ENCODE measurements around the gene CXorf49.
"Not testable (repeated sequence)": the region's sequence is repeated elsewhere in the genome, so short reads cannot be mapped to it uniquely, and the experiment has no call there.

GRCh38 chrX:71764832-71765231 is 46.7 kb upstream of the CXorf49 start:
- TF ChIP-seq, protein P1, sequence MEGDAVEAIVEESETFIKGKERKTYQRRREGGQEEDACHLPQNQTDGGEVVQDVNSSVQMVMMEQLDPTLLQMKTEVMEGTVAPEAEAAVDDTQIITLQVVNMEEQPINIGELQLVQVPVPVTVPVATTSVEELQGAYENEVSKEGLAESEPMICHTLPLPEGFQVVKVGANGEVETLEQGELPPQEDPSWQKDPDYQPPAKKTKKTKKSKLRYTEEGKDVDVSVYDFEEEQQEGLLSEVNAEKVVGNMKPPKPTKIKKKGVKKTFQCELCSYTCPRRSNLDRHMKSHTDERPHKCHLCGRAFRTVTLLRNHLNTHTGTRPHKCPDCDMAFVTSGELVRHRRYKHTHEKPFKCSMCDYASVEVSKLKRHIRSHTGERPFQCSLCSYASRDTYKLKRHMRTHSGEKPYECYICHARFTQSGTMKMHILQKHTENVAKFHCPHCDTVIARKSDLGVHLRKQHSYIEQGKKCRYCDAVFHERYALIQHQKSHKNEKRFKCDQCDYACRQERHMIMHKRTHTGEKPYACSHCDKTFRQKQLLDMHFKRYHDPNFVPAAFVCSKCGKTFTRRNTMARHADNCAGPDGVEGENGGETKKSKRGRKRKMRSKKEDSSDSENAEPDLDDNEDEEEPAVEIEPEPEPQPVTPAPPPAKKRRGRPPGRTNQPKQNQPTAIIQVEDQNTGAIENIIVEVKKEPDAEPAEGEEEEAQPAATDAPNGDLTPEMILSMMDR (optimal IDR thresholded peaks at IDR 0.05 in 1 of 3, IDR thresholded peaks at IDR 0.05 in 1 of 3, conservative IDR thresholded peaks at IDR 0.05 in 1 of 3; ENCODE audit: extremely low read depth in 1 of 3, insufficient read depth in 2 of 3, low read length in 3 of 3) = not testable (repeated sequence)
- not testable (repeated sequence) for TF ChIP-seq EZH2 (IDR thresholded peaks at IDR 0.05; ENCODE audit: low read length)
